ENCODE data around the gene NT5C. TPM values are rescaled to one million over a fixed set of nuclear protein-coding genes. Genes with fewer than 3 reads are reported as not detected.
A peak's percentile ranks its signal among the peaks of the same experiment; 100 is the strongest.

Gene NT5C
- total RNA-seq, 4 donors from 2014 or later, result 151 to 176 (median 156) TPM

GRCh38 chr17:75103601-75104554 lies 27.7 kb downstream of the NT5C start:
- TF ChIP-seq CTCF (IDR thresholded peaks at IDR 0.05), result no peak
- TF ChIP-seq POLR2A (IDR thresholded peaks at IDR 0.05), result no peak
- peaks cover 0 to 18% (median 0%) of the 10 kb centered on the region in 3 donors for H3K36me3 ChIP-seq
- H3K27ac ChIP-seq, result no peak overlapping the region
- H3K4me3 ChIP-seq, result no peak overlapping the region
- peaks cover 0 to 3% (median under 1%) of the 10 kb centered on the region in 4 donors for H3K4me1 ChIP-seq
- no peaks in the 10 kb centered on the region for H3K9me3 ChIP-seq
- H3K27me3 ChIP-seq, result no peaks in the 10 kb centered on the region
- DNase-seq, result no peak

- H3K9me3 ChIP-seq, result no peaks in the 10 kb centered on the region
- H3K27ac ChIP-seq, result no peak overlapping the region
- H3K36me3 ChIP-seq, result peaks cover 0 to 30% (median 0%) of the 10 kb centered on the region in 3 donors
- H3K4me3 ChIP-seq, result no peak overlapping the region
- TF ChIP-seq CTCF (IDR thresholded peaks at IDR 0.05) (no peak), POLR2A (IDR thresholded peaks at IDR 0.05) (no peak)
- H3K27me3 ChIP-seq, result no peaks in the 10 kb centered on the region
- peak in 2 of 3 donors; percentile 66 to 67 for DNase-seq
- H3K4me1 ChIP-seq, result no peaks in the 10 kb centered on the region
These were observed 29.1 kb downstream of the NT5C start for GRCh38 chr17:75102385-75102821.

- H3K36me3 ChIP-seq, result peaks cover 0 to 30% (median 0%) of the 10 kb centered on the region in 3 donors
- DNase-seq, result no peak
- H3K27ac ChIP-seq, result no peak overlapping the region
- no peaks in the 10 kb centered on the region for H3K27me3 ChIP-seq
- H3K4me1 ChIP-seq, result peaks cover 0 to 18% (median 0%) of the 10 kb centered on the region in 4 donors
- no peak for TF ChIP-seq CTCF (IDR thresholded peaks at IDR 0.05)
- no peak for TF ChIP-seq POLR2A (IDR thresholded peaks at IDR 0.05)
- H3K4me3 ChIP-seq, result no peak overlapping the region
- H3K9me3 ChIP-seq, result no peaks in the 10 kb centered on the region
These were observed 31.5 kb downstream of the NT5C start for GRCh38 chr17:75099881-75100595.

GRCh38 chr17:75098861-75099260 lies 32.7 kb downstream of the NT5C start:
- Histone ChIP-seq H3K9me3 (no peaks in the 10 kb centered on the region), H3K4me3 (no peak overlapping the region), H3K4me1 (peaks cover 0 to 28% (median 0%) of the 10 kb centered on the region in 4 donors), H3K27me3 (no peaks in the 10 kb centered on the region), H3K27ac (no peak overlapping the region), H3K36me3 (peaks cover 0 to 30% (median 0%) of the 10 kb centered on the region in 3 donors)
- TF ChIP-seq CTCF (IDR thresholded peaks at IDR 0.05), result no peak
- TF ChIP-seq POLR2A (IDR thresholded peaks at IDR 0.05), result no peak
- no peak for DNase-seq

- Histone ChIP-seq H3K27ac (no peak overlapping the region), H3K4me3 (no peak overlapping the region), H3K27me3 (no peaks in the 10 kb centered on the region), H3K36me3 (peaks cover 0 to 30% (median 0%) of the 10 kb centered on the region in 3 donors), H3K4me1 (peaks cover 0 to 38% (median 0%) of the 10 kb centered on the region in 4 donors), H3K9me3 (no peaks in the 10 kb centered on the region)
- no peak for TF ChIP-seq POLR2A (IDR thresholded peaks at IDR 0.05)
- no peak for TF ChIP-seq CTCF (IDR thresholded peaks at IDR 0.05)
- no peak for DNase-seq
These were observed 33.7 kb downstream of the NT5C start for GRCh38 chr17:75097865-75098264.

All from Peyer's patch (tissue), 4 donors.